OCI-LY3 (cell line): ENCODE results near the gene KLF2.
A peak's percentile ranks its signal among the peaks of the same experiment; 100 is the strongest.

ENCODE experiments used
- H2AFZ ChIP-seq: fragments of 200-600, 300-600 bp; shearing (Covaris generic); 2 replicates; pipeline ENCODE4 v1.6.0; 2014; ENCODE audit warnings: antibody characterized with exemption, low read depth, low read length
- H3K27ac ChIP-seq: fragments of 200-600, 300-600 bp; sonication (generic); 2 replicates; pipeline ENCODE4 v1.5.1; 2014; ENCODE audit warnings: mild to moderate bottlenecking, low read length, moderate library complexity, mixed read lengths
- H3K27me3 ChIP-seq: fragments of 200-600, 300-600 bp; sonication (generic); 2 replicates; pipeline ENCODE4 v1.6.1; 2014; ENCODE audit warnings: low read depth, low read length, mixed read lengths
- H3K36me3 ChIP-seq: fragments of 200-600, 300-600 bp; sonication (generic); replicated peaks from 2 replicates; pipeline ENCODE3; 2014; ENCODE audit warnings: low read depth, low read length, mixed read lengths
- H3K4me1 ChIP-seq: fragments of 300-600, 200-600 bp; sonication (generic); 2 replicates; pipeline ENCODE4 v1.6.1; 2014; ENCODE audit warnings: low read length, mixed read lengths
- H3K4me2 ChIP-seq: fragments of 200-600, 300-600 bp; sonication (generic); 2 replicates; pipeline ENCODE4 v1.6.1; 2014; ENCODE audit warnings: low read length, mixed read lengths
- H3K4me3 ChIP-seq: fragments of 300-600, 200-600 bp; sonication (generic); 2 replicates; pipeline ENCODE4 v1.5.1; 2014; ENCODE audit warnings: antibody characterized with exemption, mild to moderate bottlenecking, low read length, moderate library complexity
- H3K79me2 ChIP-seq: fragments of 300-600, 200-600 bp; shearing (Covaris generic); 2 replicates; pipeline ENCODE4 v1.6.1; 2014; ENCODE audit warnings: mild to moderate bottlenecking, low read length, mixed read lengths
- H3K9ac ChIP-seq: fragments of 300-600, 200-600 bp; shearing (Covaris generic); 2 replicates; pipeline ENCODE4 v1.6.0; 2014; ENCODE audit warnings: mild to moderate bottlenecking, low read length, moderate library complexity
- H3K9me3 ChIP-seq: fragments of 200-600, 300-600 bp; shearing (Covaris generic); 2 replicates; pipeline ENCODE4 v1.6.1; 2014; ENCODE audit warnings: low read length, mixed read lengths; ENCODE audit not compliant: insufficient read depth
- H4K20me1 ChIP-seq: fragments of 200-600, 300-600 bp; sonication (generic); 2 replicates; pipeline ENCODE4 v1.6.1; 2016; ENCODE audit warnings: low read length, mixed read lengths; ENCODE audit not compliant: insufficient read depth
- CTCF ChIP-seq: fragments of 200-600, 300-600 bp; sonication (generic); IDR thresholded peaks from 2 replicates; pipeline ENCODE4 v1.5.1; 2014; ENCODE audit warnings: antibody characterized with exemption, low read length, low read depth
- EZH2phosphoT487 ChIP-seq: fragments of 200-600 bp; shearing (Covaris generic); IDR thresholded peaks from 2 replicates; pipeline ENCODE4 v1.6.1; 2018; ENCODE audit warnings: antibody characterized with exemption, mixed run types, low read depth

KLF2 gene

GRCh38 chr19:16376649-16377048 is 52.0 kb downstream of the KLF2 start:
- peaks cover 90% of the 10 kb centered on the region for H4K20me1 ChIP-seq
- H3K4me3 ChIP-seq: no peak overlapping the region
- peaks cover 5% of the 10 kb centered on the region for H3K4me1 ChIP-seq
- H3K27me3 ChIP-seq: peaks cover 10% of the 10 kb centered on the region
- H3K9me3 ChIP-seq: no peaks in the 10 kb centered on the region
- no peak overlapping the region for H2AFZ ChIP-seq
- H3K79me2 ChIP-seq: no peaks in the 10 kb centered on the region
- peaks cover 38% of the 10 kb centered on the region for H3K36me3 ChIP-seq
- no peak overlapping the region for H3K4me2 ChIP-seq
- no peak overlapping the region for H3K27ac ChIP-seq
- no peak overlapping the region for H3K9ac ChIP-seq
- TF ChIP-seq EZH2phosphoT487: no peak
- TF ChIP-seq CTCF: peak; percentile 48

- TF ChIP-seq CTCF: no peak
- TF ChIP-seq EZH2phosphoT487: no peak
- no peak overlapping the region for H3K4me2 ChIP-seq
- no peak overlapping the region for H3K4me3 ChIP-seq
- no peaks in the 10 kb centered on the region for H3K9me3 ChIP-seq
- H3K4me1 ChIP-seq: peaks cover 3% of the 10 kb centered on the region
- peaks cover 40% of the 10 kb centered on the region for H3K36me3 ChIP-seq
- no peak overlapping the region for H3K9ac ChIP-seq
- peaks cover 2% of the 10 kb centered on the region; the same call in 1 of the 2 replicates for H3K27me3 ChIP-seq
- H2AFZ ChIP-seq: no peak overlapping the region
- peaks cover 89% of the 10 kb centered on the region for H4K20me1 ChIP-seq
- H3K79me2 ChIP-seq: no peaks in the 10 kb centered on the region
- no peak overlapping the region for H3K27ac ChIP-seq
Measured at GRCh38 chr19:16377521-16377920, 52.9 kb downstream of the KLF2 start.
